OCI-LY7 (cell line): Measurements from ENCODE around the gene PSMD13. TPM values are rescaled to one million over a fixed set of nuclear protein-coding genes. Genes with fewer than 3 reads are reported as not detected.

Experiments used
- BruUV-seq: library from RNA; stranded (reverse); fragments of 400-500 nt; replicated peaks from 2 replicates; lab custom pipeline; 2021; lab: Mats Ljungman, UMichigan
- CTCF ChIA-PET: fragments of 300-600 bp; sonication (Branson Sonifier 250); formaldehyde crosslinking; loops from one replicate; lab custom pipeline; 2022; ENCODE audit warnings: antibody characterized with exemption; ENCODE audit not compliant: unreplicated experiment; lab: Charles Lee
- POLR2A ChIA-PET: fragments of 300-600 bp; sonication (Branson Sonifier 250); formaldehyde crosslinking; loops from one replicate; lab custom pipeline; 2022; ENCODE audit warnings: antibody characterized with exemption; lab: Charles Lee
- DNase-seq: peaks from one replicate; pipeline ENCODE4 v3.0.0-alpha.2; 2015; ENCODE audit warnings: low spot score
- H2AFZ ChIP-seq: fragments of 200-600 bp; sonication (generic), shearing (Covaris generic); 2 replicates; pipeline ENCODE4 v1.6.1; 2014; ENCODE audit warnings: mild to moderate bottlenecking, antibody characterized with exemption, low read length, moderate library complexity
- H3K27ac ChIP-seq: fragments of 200-600 bp; sonication (generic); 2 replicates; pipeline ENCODE4 v1.5.1; 2014; ENCODE audit warnings: mixed run types, low read depth, mild to moderate bottlenecking, moderate library complexity, low read length, inconsistent platforms; ENCODE audit not compliant: poor library complexity, severe bottlenecking
- H3K36me3 ChIP-seq: fragments of 200-600 bp; sonication (generic); 2 replicates; pipeline ENCODE4 v1.6.1; 2014; ENCODE audit warnings: mild to moderate bottlenecking, antibody characterized with exemption, low read length, moderate library complexity, mixed read lengths; ENCODE audit not compliant: insufficient read depth
- H3K4me1 ChIP-seq: fragments of 200-600 bp; sonication (generic); 2 replicates; pipeline ENCODE4 v1.5.1; 2014; ENCODE audit warnings: mild to moderate bottlenecking, low read length; ENCODE audit not compliant: insufficient read depth, poor library complexity, severe bottlenecking
- H3K4me2 ChIP-seq: fragments of 200-600 bp; sonication (generic); 2 replicates; pipeline ENCODE4 v1.6.1; 2014; ENCODE audit warnings: mild to moderate bottlenecking, low read length
- H3K4me3 ChIP-seq: fragments of 200-600 bp; sonication (generic); 2 replicates; pipeline ENCODE4 v1.5.1; 2014; ENCODE audit warnings: mild to moderate bottlenecking, low read depth, low read length; ENCODE audit not compliant: poor library complexity, severe bottlenecking
- H3K79me2 ChIP-seq: fragments of 200-600 bp; sonication (generic); 2 replicates; pipeline ENCODE4 v1.6.1; 2016; ENCODE audit warnings: low read depth, mild to moderate bottlenecking, low read length, moderate library complexity, mixed read lengths; ENCODE audit not compliant: insufficient read depth
- H3K9me2 ChIP-seq: fragments of 200-600 bp; sonication (generic); 2 replicates; pipeline ENCODE4 v1.6.1; 2016; ENCODE audit warnings: mild to moderate bottlenecking, low read length, mixed read lengths; ENCODE audit not compliant: insufficient read depth
- H3K9me3 ChIP-seq: fragments of 200-600 bp; sonication (generic); 2 replicates; pipeline ENCODE4 v1.6.1; 2014; ENCODE audit warnings: mild to moderate bottlenecking, mixed run types, low read length, mixed read lengths
- H4K20me1 ChIP-seq: fragments of 200-600 bp; sonication (generic); 2 replicates; pipeline ENCODE4 v1.6.1; 2014; ENCODE audit warnings: mild to moderate bottlenecking, antibody characterized with exemption, low read length, moderate library complexity, mixed read lengths; ENCODE audit not compliant: insufficient read depth
- CTCF ChIP-seq: fragments of 200-600 bp; sonication (generic); conservative IDR thresholded peaks from 2 replicates; pipeline ENCODE4 v1.5.1; 2014; ENCODE audit warnings: mild to moderate bottlenecking, antibody characterized with exemption, low read length, moderate library complexity, mixed read lengths
- EZH2phosphoT487 ChIP-seq: fragments of 200-600 bp; sonication (generic); IDR thresholded peaks from 2 replicates; pipeline ENCODE4 v1.6.1; 2018; ENCODE audit warnings: low read depth, borderline replicate concordance, mild to moderate bottlenecking, mixed run types, antibody characterized with exemption, low read length, moderate library complexity, mixed read lengths
- intact Hi-C: fragments of 100-400 bp; cut with micrococcal nuclease; formaldehyde crosslinking; loops from one replicate; pipeline ENCODE4 v1.10.0; 2022; ENCODE audit not compliant: unreplicated experiment
- total RNA-seq, 2 experiments: library from RNA; depleted of rRNA in 1 of 2; stranded (reverse); fragments of >200 nt in 1 of 2; shearing (Covaris generic) in 1 of 2; gene quantifications; 2 replicates each; pipeline ENCODE4 v1.2.3, GENCODE V29; 2014 to 2022

PSMD13 gene
- total RNA-seq, 2 experiments from 2014 or later, result 146 to 154 TPM

GRCh38 chr11:269146-269890 is 32.5 kb downstream of the PSMD13 start:
- peak overlapping the region; percentile 62 for H3K4me3 ChIP-seq
- TF ChIP-seq CTCF (no peak), EZH2phosphoT487 (no peak)
- DNase-seq, result peak; percentile 99
- H3K4me1 ChIP-seq, result peaks cover 31% of the 10 kb centered on the region
- POLR2A ChIA-PET, result interaction anchor here (1.9 kb wide), 1 partner anchor 12 kb away, joined by 7 read pairs; no protein-coding TSS in a partner anchor
- CTCF ChIA-PET, result interaction anchor here (0.6 to 1.5 kb wide), 3 partner anchors 19 to 138 kb away, joined by 3 to 4 read pairs (median 4); no protein-coding TSS in a partner anchor
- H3K9me2 ChIP-seq, result no peaks in the 10 kb centered on the region
- TSS peak; percentile 95 for BruUV-seq
- peak overlapping the region; percentile 92 for H3K27ac ChIP-seq
- intact Hi-C loops, result loop anchor here (1.0 to 2.0 kb wide), 3 partner anchors 43 to 85 kb away; partner anchors contain the start of genes BET1L and RIC8A
- H3K4me2 ChIP-seq, result peak overlapping the region; percentile 75
- no peaks in the 10 kb centered on the region for H3K79me2 ChIP-seq
- peak overlapping the region; percentile 22; the same call in 1 of the 2 replicates for H2AFZ ChIP-seq
- H3K9me3 ChIP-seq, result peaks cover 7% of the 10 kb centered on the region; the same call in 1 of the 2 replicates
- no peaks in the 10 kb centered on the region for H3K36me3 ChIP-seq
- no peaks in the 10 kb centered on the region for H4K20me1 ChIP-seq

- Histone ChIP-seq H3K4me2 (peak overlapping the region; percentile 75), H3K79me2 (no peaks in the 10 kb centered on the region), H3K4me3 (no peak overlapping the region), H3K4me1 (peaks cover 35% of the 10 kb centered on the region), H3K36me3 (no peaks in the 10 kb centered on the region), H3K9me3 (peaks cover 7% of the 10 kb centered on the region; the same call in 1 of the 2 replicates), H2AFZ (no peak overlapping the region), H4K20me1 (no peaks in the 10 kb centered on the region), H3K9me2 (no peaks in the 10 kb centered on the region), H3K27ac (no peak overlapping the region)
- intact Hi-C loops, result no loop called here
- DNase-seq, result no peak
- BruUV-seq, result no TSS peak
- CTCF ChIA-PET, result no interaction called here
- TF ChIP-seq EZH2phosphoT487, result no peak
- no peak for TF ChIP-seq CTCF
- POLR2A ChIA-PET, result no interaction called here
Observed at GRCh38 chr11:270451-271318, 33.9 kb downstream of the PSMD13 start.
